Fibroblast of lung (primary cell): ENCODE data around the gene RAB31. TPM values are rescaled to one million over a fixed set of nuclear protein-coding genes. Genes with fewer than 3 reads are reported as not detected.

Source experiments
- DNase-seq, 2 donors: peaks; one replicate each; pipeline versions ENCODE4 v3.0.0 to v3.0.0-alpha.2; 2010; ENCODE audit warnings: low read depth in 2 of 2
- H2AFZ ChIP-seq: 2 replicates; pipeline ENCODE4 v1.5.1; 2012; ENCODE audit warnings: low read length, control low read depth, inconsistent platforms
- H3K27ac ChIP-seq: 2 replicates; pipeline ENCODE4 v1.5.1; 2011; ENCODE audit warnings: low read length, control low read depth; ENCODE audit not compliant: insufficient read depth
- H3K27me3 ChIP-seq: 2 replicates; pipeline ENCODE4 v1.5.1; 2011; ENCODE audit warnings: mild to moderate bottlenecking, low read length; ENCODE audit not compliant: control insufficient read depth, insufficient read depth
- H3K36me3 ChIP-seq: 2 replicates; pipeline ENCODE4 v1.5.1; 2011; ENCODE audit warnings: low read length; ENCODE audit not compliant: control insufficient read depth, insufficient read depth
- H3K4me1 ChIP-seq: 2 replicates; pipeline ENCODE4 v1.5.1; 2011; ENCODE audit warnings: low read length; ENCODE audit not compliant: control insufficient read depth, insufficient read depth; ENCODE audit errors: extremely low read depth
- H3K4me2 ChIP-seq: 2 replicates; pipeline ENCODE4 v1.5.1; 2011; ENCODE audit warnings: low read length, control low read depth; ENCODE audit not compliant: insufficient read depth; ENCODE audit errors: extremely low read depth
- H3K4me3 ChIP-seq, 4 experiments: fragments of 200-600 bp in 1 of 4; sonication (generic) in 1 of 4; replicated peaks in 1 of 4; 2 replicates each; pipeline ENCODE4 v1.5.1; 2011 to 2016; ENCODE audit warnings: low read length in 4 of 4, low read depth in 3 of 4, mild to moderate bottlenecking in 3 of 4, control low read depth in 2 of 4, inconsistent platforms in 1 of 4, mixed read lengths in 1 of 4; ENCODE audit not compliant: insufficient read depth in 1 of 4; ENCODE audit errors: control extremely low read depth in 1 of 4
- H3K79me2 ChIP-seq: 2 replicates; pipeline ENCODE4 v1.5.1; 2012; ENCODE audit warnings: mild to moderate bottlenecking, low read length, inconsistent platforms; ENCODE audit not compliant: control insufficient read depth, insufficient read depth
- H3K9ac ChIP-seq: 2 replicates; pipeline ENCODE4 v1.5.1; 2011; ENCODE audit warnings: mild to moderate bottlenecking, low read length, control low read depth; ENCODE audit not compliant: insufficient read depth
- H3K9me3 ChIP-seq: 2 replicates; pipeline ENCODE4 v1.5.1; 2012; ENCODE audit warnings: low read depth, low read length; ENCODE audit not compliant: control insufficient read depth, insufficient read depth
- H4K20me1 ChIP-seq: 2 replicates; pipeline ENCODE4 v1.5.1; 2011; ENCODE audit warnings: low read length; ENCODE audit not compliant: control insufficient read depth, insufficient read depth; ENCODE audit errors: extremely low read depth
- CTCF ChIP-seq, 2 donors: IDR thresholded peaks in 1 of 2; conservative IDR thresholded peaks in 1 of 2; 1 replicate in 1 of 2; 2 replicates in 1 of 2; pipeline ENCODE4 v1.5.1; 2011 to 2012; ENCODE audit warnings: low read length in 2 of 2, control low read depth in 1 of 2, inconsistent platforms in 1 of 2, low read depth in 1 of 2, mild to moderate bottlenecking in 1 of 2
- EZH2 ChIP-seq: IDR thresholded peaks from 2 replicates; pipeline ENCODE4 v1.5.1; 2012; ENCODE audit warnings: low read length, control low read depth, mild to moderate bottlenecking; ENCODE audit errors: missing control alignments
- polyA plus RNA-seq, 2 donors: library from polyadenylated mRNA; depleted of rRNA in 1 of 2; stranded (reverse) in 1 of 2; unstranded in 1 of 2; fragments of >200 nt; gene quantifications; 2 replicates each; pipeline ENCODE4 v1.2.1, GENCODE V29; 2011 to 2012; ENCODE audit warnings: missing spikeins in 1 of 2
- total RNA-seq: library from RNA; depleted of rRNA; stranded (reverse); fragments of >200 nt; gene quantifications from 2 replicates; pipeline ENCODE4 v1.2.1, GENCODE V29; 2014

The RAB31 gene
- total and polyA plus RNA-seq, 2 donors (not counting 1 experiment from before 2014, with no cell fraction given), result 29.6 to 47.1 TPM

- Histone ChIP-seq H3K27ac (no peak overlapping the region), H4K20me1 (no peaks in the 10 kb centered on the region), H2AFZ (no peak overlapping the region), H3K36me3 (no peaks in the 10 kb centered on the region), H3K27me3 (no peaks in the 10 kb centered on the region), H3K4me1 (peaks cover 3% of the 10 kb centered on the region), H3K4me3 (no peak overlapping the region), H3K9me3 (no peaks in the 10 kb centered on the region), H3K9ac (no peak overlapping the region), H3K79me2 (peaks cover 2% of the 10 kb centered on the region), H3K4me2 (no peak overlapping the region)
- TF ChIP-seq CTCF (conservative IDR thresholded peaks at IDR 0.05 in 1 of 2, IDR thresholded peaks at IDR 0.05 in 1 of 2; ENCODE audit: low read depth in 1 of 2, low read length in 2 of 2), result no peak
- TF ChIP-seq EZH2, result no peak
- no peak for DNase-seq
Measured at GRCh38 chr18:9722691-9723090, 14.6 kb downstream of the RAB31 start.

- Histone ChIP-seq H3K9ac (no peak overlapping the region), H3K27me3 (no peaks in the 10 kb centered on the region), H3K79me2 (peaks cover 2% of the 10 kb centered on the region), H3K27ac (no peak overlapping the region), H3K4me1 (no peaks in the 10 kb centered on the region), H3K9me3 (no peaks in the 10 kb centered on the region), H3K4me3 (no peak overlapping the region), H2AFZ (no peak overlapping the region), H4K20me1 (no peaks in the 10 kb centered on the region), H3K36me3 (no peaks in the 10 kb centered on the region), H3K4me2 (no peak overlapping the region)
- no peak for TF ChIP-seq CTCF (conservative IDR thresholded peaks at IDR 0.05 in 1 of 2, IDR thresholded peaks at IDR 0.05 in 1 of 2; ENCODE audit: low read depth in 1 of 2, low read length in 2 of 2)
- no peak for TF ChIP-seq EZH2
- DNase-seq, result no peak
Measured at GRCh38 chr18:9724797-9725585, 16.9 kb downstream of the RAB31 start.

GRCh38 chr18:9726175-9726574, 18.1 kb downstream of the RAB31 start:
- no peak for TF ChIP-seq CTCF (conservative IDR thresholded peaks at IDR 0.05 in 1 of 2, IDR thresholded peaks at IDR 0.05 in 1 of 2; ENCODE audit: low read depth in 1 of 2, low read length in 2 of 2)
- no peak for TF ChIP-seq EZH2
- Histone ChIP-seq H3K27ac (no peak overlapping the region), H3K9me3 (no peaks in the 10 kb centered on the region), H3K4me3 (no peak overlapping the region), H3K4me1 (no peaks in the 10 kb centered on the region), H2AFZ (no peak overlapping the region), H3K9ac (no peak overlapping the region), H3K27me3 (no peaks in the 10 kb centered on the region), H3K79me2 (no peaks in the 10 kb centered on the region), H3K36me3 (no peaks in the 10 kb centered on the region), H3K4me2 (no peak overlapping the region), H4K20me1 (no peaks in the 10 kb centered on the region)
- DNase-seq, result no peak
